HEK293 (cell line): Measurements from ENCODE around the gene IRF2.

Experiments
- CTCF ChIA-PET: fragments of 350-600 bp; formaldehyde crosslinking; extraction: SDS; loops from one replicate; lab custom pipeline; 2021; ENCODE audit warnings: antibody characterized with exemption; lab: Yijun Ruan, JAX
- POLR2A ChIA-PET: fragments of 300-600 bp; formaldehyde crosslinking; extraction: SDS; loops from one replicate; lab custom pipeline; 2020; ENCODE audit warnings: antibody characterized with exemption, inconsistent platforms; lab: Yijun Ruan, JAX
- H3K27ac ChIP-seq: fragments of 200-500 bp; sonication (Bioruptor generic); 2 replicates; pipeline ENCODE4 v1.5.1; 2014; ENCODE audit warnings: low read depth, low read length, control low read depth, inconsistent platforms; ENCODE audit errors: extremely low read depth
- H3K36me3 ChIP-seq, 2 experiments: fragments of 200-500 bp in 1 of 2; sonication (Bioruptor generic) in 1 of 2; 1 replicate in 1 of 2; 2 replicates in 1 of 2; pipeline ENCODE4 v1.5.1; 2014 to 2017; ENCODE audit warnings: inconsistent platforms in 2 of 2, low read length in 2 of 2; ENCODE audit not compliant: control insufficient read depth in 2 of 2, insufficient read depth in 1 of 2
- H3K4me1 ChIP-seq: fragments of 200-500 bp; sonication (Bioruptor generic); 2 replicates; pipeline ENCODE4 v1.5.1; 2014; ENCODE audit warnings: mild to moderate bottlenecking, low read length, inconsistent platforms; ENCODE audit not compliant: control insufficient read depth, insufficient read depth
- H3K4me3 ChIP-seq: 2 replicates; pipeline ENCODE4 v1.5.1; 2011; ENCODE audit warnings: low read depth, mild to moderate bottlenecking, control low read depth, low read length, moderate library complexity
- H3K9me3 ChIP-seq: fragments of 200-500 bp; sonication (Bioruptor generic); 2 replicates; pipeline ENCODE4 v1.5.1; 2014; ENCODE audit warnings: low read depth, low read length, inconsistent platforms; ENCODE audit not compliant: control insufficient read depth, insufficient read depth
- KLF9 ChIP-seq: fragments of 450-650 bp; formaldehyde crosslinking; IDR thresholded peaks from 2 replicates; pipeline ENCODE4 v1.5.1; 2016; ENCODE audit warnings: missing biosample characterization, missing genetic modification characterization, low read depth
- MEIS1 ChIP-seq: sonication (generic); formaldehyde crosslinking; IDR thresholded peaks from 2 replicates; pipeline ENCODE4 v1.8.1; 2022; ENCODE audit warnings: missing genetic modification reagents, mild to moderate bottlenecking, borderline replicate concordance
- OSR2 ChIP-seq: fragments of 450-650 bp; formaldehyde crosslinking; IDR thresholded peaks from 2 replicates; pipeline ENCODE4 v1.5.1; 2016; ENCODE audit warnings: missing biosample characterization, missing genetic modification characterization
- RBAK ChIP-seq: fragments of 450-650 bp; formaldehyde crosslinking; IDR thresholded peaks from 2 replicates; pipeline ENCODE4 v1.5.1; 2016; ENCODE audit warnings: missing biosample characterization, missing genetic modification characterization
- SP2 ChIP-seq: fragments of 450-650 bp; formaldehyde crosslinking; IDR thresholded peaks from 2 replicates; pipeline ENCODE4 v1.5.1; 2016; ENCODE audit warnings: missing biosample characterization, missing genetic modification characterization
- ZBTB48 ChIP-seq: fragments of 450-650 bp; formaldehyde crosslinking; IDR thresholded peaks from 2 replicates; pipeline ENCODE4 v1.5.1; 2016; ENCODE audit warnings: missing biosample characterization, missing genetic modification characterization
- ZNF155 ChIP-seq: fragments of 450-650 bp; formaldehyde crosslinking; IDR thresholded peaks from 2 replicates; pipeline ENCODE4 v1.5.1; 2016; ENCODE audit warnings: missing biosample characterization, missing genetic modification characterization
- ZNF169 ChIP-seq: fragments of 450-650 bp; formaldehyde crosslinking; IDR thresholded peaks from 2 replicates; pipeline ENCODE4 v1.5.1; 2016; ENCODE audit warnings: missing biosample characterization, missing genetic modification characterization
- ZNF174 ChIP-seq: fragments of 450-650 bp; formaldehyde crosslinking; IDR thresholded peaks from 2 replicates; pipeline ENCODE4 v1.5.0; 2017; ENCODE audit warnings: missing biosample characterization, mild to moderate bottlenecking, missing genetic modification characterization
- ZNF239 ChIP-seq: fragments of 450-650 bp; formaldehyde crosslinking; IDR thresholded peaks from 2 replicates; pipeline ENCODE4 v1.5.1; 2016; ENCODE audit warnings: missing biosample characterization, missing genetic modification characterization
- ZNF311 ChIP-seq: fragments of 450-650 bp; formaldehyde crosslinking; IDR thresholded peaks from 2 replicates; pipeline ENCODE4 v1.5.1; 2017; ENCODE audit warnings: missing biosample characterization, missing genetic modification characterization, borderline replicate concordance
- ZNF354C ChIP-seq: fragments of 450-650 bp; formaldehyde crosslinking; IDR thresholded peaks from 2 replicates; pipeline ENCODE4 v1.5.1; 2016; ENCODE audit warnings: missing biosample characterization, missing genetic modification characterization, low read depth, borderline replicate concordance
- ZNF560 ChIP-seq: fragments of 450-650 bp; formaldehyde crosslinking; IDR thresholded peaks from 2 replicates; pipeline ENCODE4 v1.5.1; 2017; ENCODE audit warnings: missing biosample characterization, missing genetic modification characterization, borderline replicate concordance
- ZNF571 ChIP-seq: fragments of 450-650 bp; formaldehyde crosslinking; IDR thresholded peaks from 2 replicates; pipeline ENCODE4 v1.5.0; 2017; ENCODE audit warnings: missing biosample characterization, missing genetic modification characterization
- ZNF610 ChIP-seq: fragments of 450-650 bp; formaldehyde crosslinking; IDR thresholded peaks from 2 replicates; pipeline ENCODE4 v1.5.1; 2016; ENCODE audit warnings: missing biosample characterization, missing genetic modification characterization, borderline replicate concordance
- ZNF626 ChIP-seq: fragments of 450-650 bp; sonication (Bioruptor Pico); formaldehyde crosslinking; IDR thresholded peaks from 2 replicates; pipeline ENCODE4 v1.5.1; 2018; ENCODE audit warnings: missing biosample characterization, missing genetic modification characterization, inconsistent platforms
- ZNF664 ChIP-seq: fragments of 450-650 bp; formaldehyde crosslinking; IDR thresholded peaks from 2 replicates; pipeline ENCODE4 v1.5.1; 2016; ENCODE audit warnings: missing biosample characterization, missing genetic modification characterization
- ZNF776 ChIP-seq: fragments of 450-650 bp; formaldehyde crosslinking; IDR thresholded peaks from 2 replicates; pipeline ENCODE4 v1.5.0; 2017; ENCODE audit warnings: missing biosample characterization, missing genetic modification characterization, borderline replicate concordance
- ZSCAN30 ChIP-seq: fragments of 450-650 bp; IDR thresholded peaks from 2 replicates; pipeline ENCODE4 v1.5.1; 2018; ENCODE audit warnings: missing biosample characterization, mild to moderate bottlenecking, missing genetic modification characterization, moderate library complexity
- ZSCAN4 ChIP-seq: fragments of 450-650 bp; formaldehyde crosslinking; IDR thresholded peaks from 2 replicates; pipeline ENCODE4 v1.5.1; 2017; ENCODE audit warnings: missing biosample characterization, missing genetic modification characterization

The IRF2 gene

GRCh38 chr4:184464759-184465454, 9.4 kb downstream of the IRF2 start:
- TF ChIP-seq SP2 (tag by site-specific recombination), result no peak
- no peak for TF ChIP-seq ZNF776
- no peak for TF ChIP-seq MEIS1 (CRISPR knock-in tag)
- TF ChIP-seq ZNF560 (tag by site-specific recombination), result no peak
- TF ChIP-seq ZNF354C, result no peak
- no peak for TF ChIP-seq ZNF169
- TF ChIP-seq OSR2 (tag by site-specific recombination), result no peak
- TF ChIP-seq, all 188 proteins: peak for 0
- H3K36me3 ChIP-seq, result no peaks in the 10 kb centered on the region
- ChIA-PET CTCF (no interaction called here), POLR2A (no interaction called here)
- H3K9me3 ChIP-seq, result no peaks in the 10 kb centered on the region
- no peak overlapping the region for H3K27ac ChIP-seq
- H3K4me3 ChIP-seq, result no peak overlapping the region
- no peaks in the 10 kb centered on the region for H3K4me1 ChIP-seq

GRCh38 chr4:184463856-184464255, 10.5 kb downstream of the IRF2 start:
- H3K27ac ChIP-seq, result no peak overlapping the region
- CTCF ChIA-PET, result no interaction called here
- POLR2A ChIA-PET, result no interaction called here
- no peaks in the 10 kb centered on the region for H3K36me3 ChIP-seq
- H3K4me3 ChIP-seq, result no peak overlapping the region
- no peaks in the 10 kb centered on the region for H3K9me3 ChIP-seq
- TF ChIP-seq ZBTB48, result peak; percentile 54; the same call in 1 of the 2 replicates
- TF ChIP-seq RBAK (tag by site-specific recombination), result no peak
- no peaks in the 10 kb centered on the region for H3K4me1 ChIP-seq

- POLR2A ChIA-PET, result no interaction called here
- Histone ChIP-seq H3K4me3 (no peak overlapping the region), H3K27ac (no peak overlapping the region), H3K36me3 (no peaks in the 10 kb centered on the region), H3K4me1 (no peaks in the 10 kb centered on the region), H3K9me3 (no peaks in the 10 kb centered on the region)
- CTCF ChIA-PET, result interaction anchor here (0.9 kb wide), 1 partner anchor 9 kb away, joined by 4 read pairs; no protein-coding TSS in a partner anchor
- TF ChIP-seq ZNF571 (no peak), ZNF664 (tag by site-specific recombination) (peak; percentile 51; the same call in 1 of the 2 replicates)
Observed at GRCh38 chr4:184463158-184463557, 11.2 kb downstream of the IRF2 start.

GRCh38 chr4:184462724-184463123, 11.6 kb downstream of the IRF2 start:
- Histone ChIP-seq H3K27ac (no peak overlapping the region), H3K4me3 (no peak overlapping the region), H3K9me3 (no peaks in the 10 kb centered on the region), H3K36me3 (no peaks in the 10 kb centered on the region), H3K4me1 (no peaks in the 10 kb centered on the region)
- TF ChIP-seq ZNF239 (tag by site-specific recombination) (no peak), ZSCAN4 (tag by site-specific recombination) (no peak), ZNF155 (no peak), ZNF610 (no peak), ZNF311 (tag by site-specific recombination) (no peak), ZNF174 (no peak), ZNF626 (tag by site-specific recombination) (no peak), ZSCAN30 (tag by site-specific recombination) (no peak), ZNF354C (no peak), KLF9 (tag by site-specific recombination) (no peak)
- ChIA-PET CTCF (interaction anchor here (0.7 to 0.9 kb wide), 2 partner anchors 9 to 104 kb away, joined by 3 to 4 read pairs; no protein-coding TSS in a partner anchor), POLR2A (no interaction called here)
